CD14-positive monocyte (primary cell): Measurements from ENCODE around the gene BUB1. TPM values are rescaled to one million over a fixed set of nuclear protein-coding genes. Genes with fewer than 3 reads are reported as not detected.
"Not testable (repeated sequence)": the region's sequence is repeated elsewhere in the genome, so short reads cannot be mapped to it uniquely, and the experiment has no call there.

Experiments
- DNase-seq, 3 donors: peaks; one replicate each; pipeline ENCODE4 v3.0.0-alpha.2; 2011 to 2022
- H2AFZ ChIP-seq: 2 replicates; pipeline ENCODE4 v1.6.0; 2012; ENCODE audit warnings: mild to moderate bottlenecking, low read depth, low read length, inconsistent platforms; ENCODE audit not compliant: insufficient read depth, poor library complexity, severe bottlenecking
- H3K27ac ChIP-seq, 2 donors: 1 replicate in 1 of 2; 2 replicates in 1 of 2; pipeline ENCODE4 v1.5.1; 2012 to 2013; ENCODE audit warnings: low read length in 2 of 2, control low read depth in 1 of 2, inconsistent platforms in 1 of 2, low read depth in 1 of 2, mild to moderate bottlenecking in 1 of 2
- H3K27me3 ChIP-seq, 2 donors: one replicate each; pipeline versions ENCODE4 v1.6.0 to v1.6.1; 2011 to 2013; ENCODE audit warnings: low read length in 2 of 2; ENCODE audit not compliant: control insufficient read depth in 2 of 2, insufficient read depth in 2 of 2
- H3K36me3 ChIP-seq, 2 donors: replicated peaks in 1 of 2; 1 replicate in 1 of 2; 2 replicates in 1 of 2; pipeline versions ENCODE4 v1.5.1 to v1.6.1; 2012 to 2013; ENCODE audit warnings: low read length in 2 of 2, control low read depth in 1 of 2, inconsistent platforms in 1 of 2, mild to moderate bottlenecking in 1 of 2; ENCODE audit not compliant: insufficient read depth in 2 of 2, control insufficient read depth in 1 of 2
- H3K4me1 ChIP-seq, 2 donors: 1 replicate in 1 of 2; 2 replicates in 1 of 2; pipeline versions ENCODE4 v1.5.1 to v1.6.1; 2012 to 2013; ENCODE audit warnings: low read length in 2 of 2, control low read depth in 1 of 2, inconsistent platforms in 1 of 2, mild to moderate bottlenecking in 1 of 2, moderate library complexity in 1 of 2; ENCODE audit not compliant: insufficient read depth in 2 of 2, control insufficient read depth in 1 of 2
- H3K4me2 ChIP-seq: replicated peaks from 2 replicates; pipeline ENCODE3; 2012; ENCODE audit warnings: low read length, moderate library complexity, mild to moderate bottlenecking; ENCODE audit not compliant: poor library complexity, severe bottlenecking; ENCODE audit errors: extremely low read depth
- H3K4me3 ChIP-seq, 3 experiments: fragments of 200-600 bp in 1 of 3; sonication (generic) in 1 of 3; replicated peaks in 1 of 3; 1 replicate in 2 of 3; 2 replicates in 1 of 3; pipeline ENCODE4 v1.5.1; 2011 to 2013; ENCODE audit warnings: low read length in 3 of 3, mild to moderate bottlenecking in 3 of 3, control low read depth in 2 of 3, low read depth in 2 of 3, inconsistent platforms in 1 of 3, moderate library complexity in 1 of 3
- H3K79me2 ChIP-seq: 2 replicates; pipeline ENCODE4 v1.6.0; 2012; ENCODE audit warnings: mild to moderate bottlenecking, control low read depth, inconsistent platforms, low read length, moderate library complexity; ENCODE audit not compliant: insufficient read depth
- H3K9ac ChIP-seq: 2 replicates; pipeline ENCODE4 v1.6.0; 2017; ENCODE audit warnings: low read length, mild to moderate bottlenecking; ENCODE audit not compliant: insufficient read depth, poor library complexity, severe bottlenecking
- H3K9me3 ChIP-seq, 2 donors: replicated peaks in 1 of 2; 1 replicate in 1 of 2; 2 replicates in 1 of 2; pipeline versions ENCODE4 v1.5.1 to v1.6.1; 2012 to 2013; ENCODE audit warnings: low read length in 2 of 2, control low read depth in 1 of 2; ENCODE audit not compliant: control insufficient read depth in 1 of 2, insufficient read depth in 1 of 2
- H4K20me1 ChIP-seq: 2 replicates; pipeline ENCODE4 v1.6.0; 2012; ENCODE audit warnings: mild to moderate bottlenecking, low read length, control low read depth, moderate library complexity; ENCODE audit not compliant: insufficient read depth
- H3K27ac Mint-ChIP-seq, 7 donors: one replicate each; pipeline ENCODE4 v1.8.0; 2020; ENCODE audit warnings: mild to moderate bottlenecking in 7 of 7, mixed read lengths in 7 of 7, moderate library complexity in 6 of 7, inconsistent platforms in 2 of 7
- H3K27me3 Mint-ChIP-seq, 3 donors: one replicate each; pipeline ENCODE4 v1.8.0; 2021 to 2022; ENCODE audit warnings: low read depth in 3 of 3, mild to moderate bottlenecking in 3 of 3, mixed read lengths in 3 of 3, moderate library complexity in 3 of 3, inconsistent platforms in 1 of 3
- H3K36me3 Mint-ChIP-seq, 2 donors: one replicate each; pipeline ENCODE4 v1.8.0; 2020; ENCODE audit warnings: mixed read lengths in 2 of 2, inconsistent platforms in 1 of 2, mild to moderate bottlenecking in 1 of 2
- H3K4me1 Mint-ChIP-seq: one replicate; pipeline ENCODE4 v1.8.0; 2020; ENCODE audit warnings: mild to moderate bottlenecking, mixed read lengths
- H3K4me3 Mint-ChIP-seq, 2 donors: one replicate each; pipeline ENCODE4 v1.8.0; 2020; ENCODE audit warnings: mild to moderate bottlenecking in 2 of 2, mixed read lengths in 2 of 2, moderate library complexity in 1 of 2
- H3K9me3 Mint-ChIP-seq, 7 donors: one replicate each; pipeline ENCODE4 v1.8.0; 2020 to 2022; ENCODE audit warnings: mixed read lengths in 7 of 7, mild to moderate bottlenecking in 6 of 7, moderate library complexity in 6 of 7, inconsistent platforms in 2 of 7
- CTCF ChIP-seq: fragments of 200-600 bp; IDR thresholded peaks from one replicate; pipeline ENCODE4 v1.8.0; 2022; ENCODE audit warnings: antibody characterized with exemption, mild to moderate bottlenecking
- WGBS: methylation state at CpG from one replicate; pipeline ENCODE4 v1.1.5; 2013; ENCODE audit warnings: missing lambda C conversion rate; ENCODE audit not compliant: insufficient coverage; 5-methylcytosine and 5-hydroxymethylcytosine counted together
- intact Hi-C, 2 donors: fragments of 100-400 bp; cut with micrococcal nuclease; formaldehyde crosslinking; loops; one replicate each; pipeline versions ENCODE4 v1.15.0 to v1.15.1; 2023
- polyA plus RNA-seq, 3 donors: library from polyadenylated mRNA; depleted of rRNA in 1 of 3; unstranded in 2 of 3; stranded (reverse) in 1 of 3; fragments of 300-500 nt in 2 of 3; fragments of >200 nt in 1 of 3; fragmentation: Illumina TruSeq in 2 of 3; gene quantifications; 1 replicate in 2 of 3; 2 replicates in 1 of 3; pipeline ENCODE4 v1.2.3, GENCODE V29; 2012 to 2021

BUB1 gene
- polyA plus RNA-seq, 3 donors = 0.11 to 0.30 (median 0.24) TPM

GRCh38 chr2:110707386-110707965, 29.6 kb upstream of the BUB1 start:
- peaks cover 49% of the 10 kb centered on the region for H3K4me1 Mint-ChIP-seq
- Histone ChIP-seq H3K4me1 (peaks cover 33 to 55% of the 10 kb centered on the region in 2 donors), H3K9ac (no peak overlapping the region), H3K27me3 (no peaks in the 10 kb centered on the region), H4K20me1 (no peaks in the 10 kb centered on the region), H3K4me2 (peak overlapping the region; percentile 20), H3K9me3 (no peaks in the 10 kb centered on the region), H3K4me3 (no peak overlapping the region), H3K79me2 (no peaks in the 10 kb centered on the region), H3K27ac (peak overlapping the region in 1 of 2 donors; percentile 66), H3K36me3 (no peaks in the 10 kb centered on the region), H2AFZ (no peak overlapping the region)
- no peaks in the 10 kb centered on the region for H3K36me3 Mint-ChIP-seq
- WGBS = no CpG with 5 or more reads among the region's 1 CpG
- peak overlapping the region; percentile 37 to 82 (median 75) for H3K27ac Mint-ChIP-seq
- H3K4me3 Mint-ChIP-seq = no peak overlapping the region
- H3K27me3 Mint-ChIP-seq = peaks cover 0 to 5% (median 2%) of the 10 kb centered on the region in 3 donors
- TF ChIP-seq CTCF = no peak
- peak; percentile 12 to 43 (median 28) for DNase-seq
- intact Hi-C loops = no loop called here
- peaks cover 0 to 3% (median 0%) of the 10 kb centered on the region in 7 donors for H3K9me3 Mint-ChIP-seq

GRCh38 chr2:110702514-110703380, 24.9 kb upstream of the BUB1 start:
- Histone ChIP-seq H3K4me2 (peak overlapping the region; percentile 41), H3K27me3 (no peaks in the 10 kb centered on the region), H3K4me3 (peak overlapping the region in 1 of 3 experiments; percentile 24), H3K79me2 (no peaks in the 10 kb centered on the region), H3K27ac (peak overlapping the region in 1 of 2 donors; percentile 70), H2AFZ (no peak overlapping the region), H3K36me3 (no peaks in the 10 kb centered on the region), H3K9ac (no peak overlapping the region), H4K20me1 (no peaks in the 10 kb centered on the region), H3K4me1 (peaks cover 17 to 39% of the 10 kb centered on the region in 2 donors), H3K9me3 (no peaks in the 10 kb centered on the region)
- Mint-ChIP-seq H3K27ac (peak overlapping the region; percentile 15 to 79 (median 67)), H3K27me3 (no peaks in the 10 kb centered on the region), H3K4me1 (peaks cover 36% of the 10 kb centered on the region), H3K9me3 (no peaks in the 10 kb centered on the region), H3K4me3 (peak overlapping the region in 1 of 2 donors; percentile 19), H3K36me3 (no peaks in the 10 kb centered on the region)
- intact Hi-C loops = no loop called here
- no peak for TF ChIP-seq CTCF
- WGBS = no CpG with 5 or more reads among the region's 2 CpGs
- peak in 1 of 3 donors; percentile 38 for DNase-seq

DNA sequence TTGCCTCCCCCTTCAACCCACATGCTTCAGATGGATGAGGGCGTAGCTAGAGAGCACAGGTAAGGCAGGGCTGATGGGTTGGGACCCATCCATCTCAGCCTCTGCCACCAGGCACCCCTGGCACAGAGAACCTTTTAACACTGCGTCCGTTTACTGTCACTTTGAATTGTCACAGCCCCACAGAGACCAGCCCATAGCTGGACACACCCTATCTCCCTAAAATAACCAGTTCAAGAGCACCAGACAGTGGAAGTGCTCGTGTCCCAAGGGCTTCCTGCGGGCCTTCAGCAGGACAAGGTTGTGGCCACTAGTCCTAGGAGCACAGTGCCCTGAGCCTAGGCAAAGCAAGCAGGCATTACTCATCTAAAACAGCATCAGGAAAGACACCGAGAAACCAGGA, 20.4 kb upstream of the BUB1 start:
- intact Hi-C loops, H3K79me2 ChIP-seq, H3K4me2 ChIP-seq, H3K9me3 ChIP-seq, H3K36me3 ChIP-seq, H4K20me1 ChIP-seq, DNase-seq, H3K27ac Mint-ChIP-seq, H3K27me3 Mint-ChIP-seq, H2AFZ ChIP-seq, H3K36me3 Mint-ChIP-seq, H3K4me3 ChIP-seq, H3K9ac ChIP-seq, H3K27me3 ChIP-seq, H3K9me3 Mint-ChIP-seq, H3K27ac ChIP-seq, H3K4me3 Mint-ChIP-seq: not testable (repeated sequence)
- peaks cover 32% of the 10 kb centered on the region for H3K4me1 Mint-ChIP-seq
- no CpG with 5 or more reads among the region's 6 CpGs for WGBS
- peaks cover 17 to 30% of the 10 kb centered on the region in 2 donors for H3K4me1 ChIP-seq
